Colonic mucosa (tissue), 4 donors: ENCODE data around the gene L3MBTL2. TPM values are rescaled to one million over a fixed set of nuclear protein-coding genes. Genes with fewer than 3 reads are reported as not detected.
A peak's percentile ranks its signal among the peaks of the same experiment; 100 is the strongest.

Source experiments
- DNase-seq: peaks from one replicate; pipeline ENCODE4 v3.0.0-alpha.2; 2020
- H3K27ac ChIP-seq: fragments of 200-600 bp; one replicate; pipeline ENCODE4 v1.8.0; 2021
- H3K27me3 ChIP-seq: fragments of 200-600 bp; one replicate; pipeline ENCODE4 v1.8.0; 2021
- H3K36me3 ChIP-seq: fragments of 200-600 bp; one replicate; pipeline ENCODE4 v1.8.0; 2021
- H3K4me1 ChIP-seq: fragments of 200-600 bp; one replicate; pipeline ENCODE4 v1.8.0; 2021; ENCODE audit warnings: mild to moderate bottlenecking
- H3K4me3 ChIP-seq: fragments of 200-600 bp; one replicate; pipeline ENCODE4 v1.8.0; 2021
- H3K9ac ChIP-seq, 2 donors: one replicate each; pipeline ENCODE4 v1.7.0; 2013; ENCODE audit warnings: control low read depth in 2 of 2, low read depth in 2 of 2, low read length in 2 of 2
- H3K9me3 ChIP-seq: fragments of 200-600 bp; one replicate; pipeline ENCODE4 v1.8.0; 2021
- CTCF ChIP-seq: fragments of 200-600 bp; IDR thresholded peaks from one replicate; pipeline ENCODE4 v1.8.0; 2022; ENCODE audit warnings: antibody characterized with exemption, mild to moderate bottlenecking
- intact Hi-C: fragments of 100-400 bp; cut with DNase I; formaldehyde crosslinking; loops from one replicate; pipeline ENCODE4 v1.14.1; 2022
- total RNA-seq, 2 donors: library from RNA; stranded (reverse); fragmentation: NEBNext Ultra II Directional in 1 of 2; extraction: Animal tissue kit (Norgen Biotek cat#: 25700) in 1 of 2; gene quantifications; one replicate each; pipeline ENCODE4 v1.2.1, GENCODE V29; 2021
- donor health status: healthy.
- donor health status: DM: no; HTN: no; CAD: no.
- donor health status: DM: no; HTN: no; CAD: no.

Gene L3MBTL2
- total RNA-seq, 2 donors from 2014 or later = 13.2 to 27.9 TPM

DNA sequence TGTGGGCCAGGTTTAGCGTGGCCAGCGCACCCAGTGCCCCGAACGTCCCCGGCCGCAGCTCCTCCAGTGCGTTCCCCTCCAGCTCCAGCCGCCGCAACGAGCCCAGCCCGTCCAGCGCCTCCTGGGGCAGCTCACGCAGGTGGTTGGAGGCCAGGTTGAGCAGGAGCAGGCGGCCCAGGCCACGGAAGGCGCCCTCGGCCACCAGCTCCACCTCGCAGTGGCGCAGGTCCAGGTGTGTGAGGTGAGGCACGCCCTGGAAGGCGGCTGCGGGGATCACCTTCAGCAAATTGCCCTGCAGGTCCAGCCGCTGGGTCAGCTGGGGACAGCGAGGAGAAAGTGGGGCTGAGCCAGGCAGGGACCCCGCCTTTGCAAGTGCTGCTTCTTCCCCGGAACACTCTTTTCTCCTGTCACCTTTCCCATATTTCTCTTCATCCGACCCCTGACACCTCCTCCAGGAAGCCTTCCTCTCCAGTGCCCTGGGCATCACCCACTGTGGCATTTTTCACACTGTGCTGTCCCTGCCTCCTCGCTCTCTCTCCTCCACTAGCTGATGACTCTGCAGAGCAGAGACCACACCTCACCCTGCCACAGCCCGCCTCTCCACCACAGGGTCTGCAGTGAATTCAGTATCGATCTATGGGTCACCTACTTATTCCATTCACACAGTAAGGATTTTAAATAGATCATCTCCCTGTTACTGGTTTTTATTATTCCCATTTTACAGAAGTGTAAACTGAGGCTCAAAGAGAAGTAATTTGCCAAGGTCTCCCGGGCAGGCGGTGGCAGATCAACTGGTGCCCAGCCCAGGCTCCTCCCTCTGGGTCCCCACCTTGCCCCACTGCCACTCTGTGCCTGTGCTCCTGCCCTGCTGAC lies 33.7 kb downstream of the L3MBTL2 start:
- TF ChIP-seq CTCF = no peak
- Histone ChIP-seq H3K36me3 (no peaks in the 10 kb centered on the region), H3K9ac (no peak overlapping the region), H3K4me1 (peaks cover 12% of the 10 kb centered on the region), H3K9me3 (no peaks in the 10 kb centered on the region), H3K27ac (no peak overlapping the region), H3K27me3 (no peaks in the 10 kb centered on the region), H3K4me3 (peak overlapping the region; percentile 35)
- DNase-seq = no peak
- intact Hi-C loops = loop anchor here (5.0 kb wide), 1 partner anchor 317 kb away; no protein-coding TSS in a partner anchor

- Histone ChIP-seq H3K27me3 (no peaks in the 10 kb centered on the region), H3K9me3 (no peaks in the 10 kb centered on the region), H3K27ac (no peak overlapping the region), H3K4me1 (peaks cover 12% of the 10 kb centered on the region), H3K9ac (no peak overlapping the region), H3K4me3 (no peak overlapping the region), H3K36me3 (no peaks in the 10 kb centered on the region)
- no peak for TF ChIP-seq CTCF
- no peak for DNase-seq
- intact Hi-C loops = loop anchor here (5.0 kb wide), 1 partner anchor 317 kb away; no protein-coding TSS in a partner anchor
Measured at GRCh38 chr22:41239443-41240128, 34.5 kb downstream of the L3MBTL2 start.

- DNase-seq = no peak
- intact Hi-C loops = no loop called here
- Histone ChIP-seq H3K4me1 (peaks cover 12% of the 10 kb centered on the region), H3K36me3 (no peaks in the 10 kb centered on the region), H3K9ac (peak within 1 kb of the TSS in 1 of 2 donors; percentile 24), H3K27me3 (no peaks in the 10 kb centered on the region), H3K9me3 (no peaks in the 10 kb centered on the region), H3K27ac (no peak within 1 kb of the TSS), H3K4me3 (no peak within 1 kb of the TSS)
- TF ChIP-seq CTCF = no peak
Measured at GRCh38 chr22:41240377-41241132, 35.4 kb downstream of the L3MBTL2 start, which contains the start of gene CHADL. Gene CHADL (minus strand): TSS chr22:41240931. CDS start chr22:41240881, 50 bp downstream.

DNA sequence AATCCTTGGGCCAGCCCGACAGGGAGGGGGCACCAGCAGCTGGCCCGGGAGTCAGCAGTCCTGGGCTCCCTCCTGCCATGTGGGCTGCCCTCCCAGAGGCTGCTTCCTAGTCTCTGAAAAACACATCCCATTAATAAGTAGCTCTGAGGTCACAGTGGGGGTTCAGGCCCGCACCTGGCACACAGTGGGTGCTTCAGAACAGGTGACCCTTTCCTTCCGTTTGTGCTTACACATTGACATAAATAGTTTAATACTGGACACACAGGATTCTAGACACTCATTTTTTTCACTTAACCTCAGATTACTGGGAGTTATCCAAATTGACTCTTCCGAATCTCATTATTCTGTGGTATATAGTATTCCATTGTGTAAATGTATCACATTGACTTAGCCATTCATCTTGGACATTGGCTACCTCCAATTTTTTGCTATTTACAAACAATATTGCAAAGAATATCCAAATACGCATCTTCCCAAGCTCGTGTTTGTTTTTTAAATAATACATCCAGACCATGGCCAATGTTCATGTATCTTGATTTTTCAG lies 36.1 kb downstream of the L3MBTL2 start:
- H3K9ac ChIP-seq = no peak overlapping the region

More for the DNA sequence above, 36.1 kb downstream of the L3MBTL2 start:
- Histone ChIP-seq H3K27ac (no peak overlapping the region), H3K4me3 (no peak overlapping the region), H3K36me3 (no peaks in the 10 kb centered on the region), H3K27me3 (no peaks in the 10 kb centered on the region), H3K9me3 (no peaks in the 10 kb centered on the region), H3K4me1 (peaks cover 12% of the 10 kb centered on the region)
- no peak for DNase-seq
- intact Hi-C loops = no loop called here
- TF ChIP-seq CTCF = no peak
